ENCODE data around the gene FXYD4.
"Not testable (repeated sequence)": the region's sequence is repeated elsewhere in the genome, so short reads cannot be mapped to it uniquely, and the experiment has no call there.

The FXYD4 gene

DNA sequence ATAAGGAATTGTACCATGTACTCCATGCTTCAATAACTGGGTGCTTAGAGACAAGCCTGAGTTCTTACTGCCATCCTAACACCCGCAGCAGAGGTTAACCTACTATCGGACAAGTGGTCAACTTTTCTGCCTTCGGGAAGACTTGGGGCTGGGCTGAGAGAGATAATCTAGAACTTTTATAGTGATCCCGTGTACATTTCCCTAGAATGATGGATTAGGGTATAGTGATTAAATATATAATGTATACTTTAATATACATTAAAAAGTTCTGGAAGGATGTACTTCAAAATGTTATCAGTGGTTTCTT lies 49.7 kb downstream of the FXYD4 start:
- no peak for DNase-seq

DNA sequence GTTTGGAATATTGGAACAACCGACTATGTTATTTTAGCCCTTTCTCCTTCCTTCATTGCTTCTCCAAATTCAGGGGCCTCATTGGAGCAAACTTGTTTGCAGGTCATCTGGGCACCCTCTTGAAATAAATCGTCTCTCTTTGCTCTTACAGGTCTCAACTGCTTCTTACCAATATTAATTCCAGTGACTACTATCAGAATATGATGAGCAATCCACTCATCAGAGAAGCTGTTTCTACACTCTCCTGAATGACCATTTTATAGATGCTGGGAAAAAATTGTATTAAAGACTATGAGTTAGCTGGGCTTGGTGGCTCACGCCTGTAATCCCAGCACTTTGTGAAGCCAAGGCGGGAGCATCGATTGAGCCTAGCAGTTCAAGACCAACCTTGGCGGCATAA lies 50.1 kb downstream of the FXYD4 start:
- DNase-seq, result no peak

DNA sequence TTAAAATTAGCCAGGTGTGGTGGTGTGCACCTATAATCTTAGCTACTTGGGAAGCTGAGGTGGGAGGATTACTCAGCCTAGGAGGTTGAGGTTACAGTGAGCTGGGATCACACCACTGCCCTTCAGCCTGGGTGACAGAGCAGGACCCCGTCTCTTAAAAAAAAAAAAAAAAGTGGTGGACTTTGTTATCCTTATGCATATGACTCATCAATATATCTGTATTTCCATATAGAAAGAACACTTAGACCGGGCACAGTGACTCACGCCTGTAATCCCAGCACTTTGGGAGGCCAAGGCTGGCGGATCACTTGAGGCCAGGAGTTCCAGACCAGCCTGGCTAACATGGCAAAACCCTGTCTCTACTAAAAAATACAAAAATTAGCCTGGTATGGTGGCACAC lies 50.5 kb downstream of the FXYD4 start:
- DNase-seq, result not testable (repeated sequence)

DNA sequence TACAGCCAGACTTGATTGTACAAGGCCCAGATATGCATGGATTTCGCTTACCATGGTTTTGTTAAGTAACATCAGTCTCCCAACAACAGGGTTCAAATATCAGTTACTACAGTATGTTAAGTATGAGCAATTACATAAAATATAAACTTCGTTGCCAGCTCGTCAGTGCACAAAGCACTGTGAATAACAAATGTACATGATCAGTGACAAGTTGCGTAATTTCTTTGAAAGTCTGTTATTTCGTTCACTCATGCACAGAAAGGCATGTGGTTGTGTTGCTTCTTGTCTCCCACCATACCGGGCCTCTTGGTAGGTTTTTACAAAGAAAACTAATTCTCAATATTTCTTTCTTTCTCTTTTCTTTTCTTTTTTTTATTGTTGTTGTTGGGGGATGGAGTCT lies 53.0 kb downstream of the FXYD4 start:
- no peak for DNase-seq

Data from right forelimb (tissue), 1 donor.